Small intestine (tissue), 16 donors: ENCODE data around the gene CDK4. TPM values are rescaled to one million over a fixed set of nuclear protein-coding genes. Genes with fewer than 3 reads are reported as not detected.

Experiments
- DNase-seq, 2 donors: peaks; one replicate each; pipeline versions ENCODE4 v3.0.0 to v3.0.0-alpha.2; 2013
- FAIRE-seq: peaks from 2 replicates; lab custom pipeline; 2012; peaks lifted over from hg19 to GRCh38; lab: Jason Lieb, UNC
- H3K27ac ChIP-seq, 3 donors: one replicate each; pipeline ENCODE4 v1.5.1; 2013; ENCODE audit warnings: low read length in 2 of 3, mild to moderate bottlenecking in 2 of 3, control low read depth in 1 of 3, inconsistent platforms in 1 of 3, low read depth in 1 of 3, moderate library complexity in 1 of 3
- H3K27me3 ChIP-seq, 3 donors: one replicate each; pipeline ENCODE4 v1.6.1; 2013; ENCODE audit warnings: low read length in 3 of 3, inconsistent platforms in 1 of 3; ENCODE audit not compliant: control insufficient read depth in 3 of 3, insufficient read depth in 3 of 3
- H3K36me3 ChIP-seq, 3 donors: one replicate each; pipeline ENCODE4 v1.6.1; 2013; ENCODE audit warnings: low read length in 3 of 3, inconsistent platforms in 1 of 3, low read depth in 1 of 3, mild to moderate bottlenecking in 1 of 3, moderate library complexity in 1 of 3; ENCODE audit not compliant: control insufficient read depth in 3 of 3, insufficient read depth in 2 of 3
- H3K4me1 ChIP-seq, 3 donors: one replicate each; pipeline ENCODE4 v1.6.1; 2013; ENCODE audit warnings: low read length in 2 of 3, inconsistent platforms in 1 of 3, low read depth in 1 of 3, mild to moderate bottlenecking in 1 of 3, moderate library complexity in 1 of 3; ENCODE audit not compliant: control insufficient read depth in 3 of 3, insufficient read depth in 2 of 3
- H3K4me3 ChIP-seq, 3 donors: one replicate each; pipeline ENCODE4 v1.5.1; 2013; ENCODE audit warnings: low read length in 3 of 3, control low read depth in 1 of 3, inconsistent platforms in 1 of 3, low read depth in 1 of 3, mild to moderate bottlenecking in 1 of 3, moderate library complexity in 1 of 3
- H3K9me3 ChIP-seq, 2 donors: one replicate each; pipeline ENCODE4 v1.6.1; 2013; ENCODE audit warnings: low read depth in 1 of 2, low read length in 1 of 2; ENCODE audit not compliant: control insufficient read depth in 2 of 2, insufficient read depth in 1 of 2
- WGBS, 3 donors: extraction: QIAGEN DNeasy Blood & Tissue Kit; methylation state at CpG; one replicate each; pipeline ENCODE4 v1.1.7; 2013; 5-methylcytosine and 5-hydroxymethylcytosine counted together
- long read RNA-seq, 10 donors: transcript quantifications; one replicate each; lab custom pipeline, GENCODE V29; 2026
- polyA plus RNA-seq, 4 donors: library from polyadenylated mRNA; stranded (reverse) in 3 of 4; unstranded in 1 of 4; fragments of 200-250 nt in 3 of 4; fragments of 120-200 nt in 1 of 4; gene quantifications; one replicate each; pipeline versions ENCODE4 v1.2.1 to v1.2.3, GENCODE V29; 2013
- donor health status: healthy with polysubstance abuse.
- donor health status: control.
- donor health status: control.
- donor health status: Bipolar disorder and iron deficiency.
- donor health status: healthy.

The CDK4 gene
- polyA plus RNA-seq, result 100 to 1,000 TPM in 1 of 4 donors, 10 to 100 TPM in 3; 13.2 to 225 (median 70.2) TPM
- long read RNA-seq, donor 1, transcript CDK4-201 (8 exons, 2,076 nt), result major isoform, 147 of 207 reads
- long read RNA-seq, donor 1, partial matches to known transcripts, result 20 of 207 reads
- long read RNA-seq, donor 1, other reads (novel, unspliced or antisense), result 36 of 207 reads
- long read RNA-seq, donor 2, transcript CDK4-201 (8 exons, 2,076 nt), result major isoform, 31 of 41 reads
- long read RNA-seq, donor 2, partial matches to known transcripts, result 9 of 41 reads
- long read RNA-seq, donor 2, other reads (novel, unspliced or antisense), result 0 of 41 reads
- long read RNA-seq, donor 3, transcript CDK4-201 (8 exons, 2,076 nt), result major isoform, 31 of 68 reads
- long read RNA-seq, donor 3, transcript CDK4-213 (3 exons, 685 nt), result minor isoform, 5 of 68 reads
- long read RNA-seq, donor 3, partial matches to known transcripts, result 32 of 68 reads
- long read RNA-seq, donor 3, other reads (novel, unspliced or antisense), result 0 of 68 reads
- long read RNA-seq, donor 4, partial matches to known transcripts, result 0 of 2 reads
- long read RNA-seq, donor 4, other reads (novel, unspliced or antisense), result 0 of 2 reads
- long read RNA-seq, donor 5, transcript CDK4-201 (8 exons, 2,076 nt), result major isoform, 9 of 15 reads
- long read RNA-seq, donor 5, partial matches to known transcripts, result 5 of 15 reads
- long read RNA-seq, donor 5, other reads (novel, unspliced or antisense), result 0 of 15 reads
- long read RNA-seq, donor 6, transcript CDK4-201 (8 exons, 2,076 nt), result major isoform, 50 of 70 reads
- long read RNA-seq, donor 6, partial matches to known transcripts, result 8 of 70 reads
- long read RNA-seq, donor 6, other reads (novel, unspliced or antisense), result 9 of 70 reads
- long read RNA-seq, donor 7, result 0 reads
- long read RNA-seq, donor 8, transcript CDK4-201 (8 exons, 2,076 nt), result major isoform, 7 of 8 reads
- long read RNA-seq, donor 8, partial matches to known transcripts, result 0 of 8 reads
- long read RNA-seq, donor 8, other reads (novel, unspliced or antisense), result 0 of 8 reads
- long read RNA-seq, donor 9, transcript CDK4-201 (8 exons, 2,076 nt), result major isoform, 16 of 16 reads
- long read RNA-seq, donor 9, partial matches to known transcripts, result 0 of 16 reads
- long read RNA-seq, donor 9, other reads (novel, unspliced or antisense), result 0 of 16 reads
- long read RNA-seq, donor 10, transcript CDK4-201 (8 exons, 2,076 nt), result major isoform, 68 of 84 reads
- long read RNA-seq, donor 10, partial matches to known transcripts, result 0 of 84 reads
- long read RNA-seq, donor 10, other reads (novel, unspliced or antisense), result 16 of 84 reads

GRCh38 chr12:57751788-57752667 lies at the start of gene CDK4:
CDK4 (minus strand) TSS chr12:57752310; CDS start chr12:57751717, 593 bp downstream.
- 0 to 1% (median 1%) methylated on average over 53 to 58 of the region's 58 CpGs for WGBS, 3 donors
- peak within 1 kb of the TSS; percentile 32 to 87 (median 49) for H3K4me3 ChIP-seq
- H3K4me1 ChIP-seq, result peaks cover 2 to 28% (median 2%) of the 10 kb centered on the region in 3 donors
- H3K9me3 ChIP-seq, result no peaks in the 10 kb centered on the region
- peak within 1 kb of the TSS in 2 of 3 donors; percentile 67 to 98 for H3K27ac ChIP-seq
- DNase-seq, result peak; percentile 99 to 100
- no peak for FAIRE-seq
- peaks cover 3 to 35% (median 11%) of the 10 kb centered on the region in 3 donors for H3K36me3 ChIP-seq
- H3K27me3 ChIP-seq, result no peaks in the 10 kb centered on the region

GRCh38 chr12:57800965-57801364 lies 48.9 kb upstream of the CDK4 start:
- H3K27ac ChIP-seq, result no peak overlapping the region

GRCh38 chr12:57797933-57798332 lies 45.8 kb upstream of the CDK4 start:
- H3K36me3 ChIP-seq, result peaks cover 12 to 34% (median 24%) of the 10 kb centered on the region in 3 donors
- no peak overlapping the region for H3K4me3 ChIP-seq
- DNase-seq (no peak), FAIRE-seq (no peak)
- no peak overlapping the region for H3K27ac ChIP-seq
- no peaks in the 10 kb centered on the region for H3K27me3 ChIP-seq
- H3K9me3 ChIP-seq, result no peaks in the 10 kb centered on the region
- 86 to 100% (median 95%) methylated on average over 1 of the region's 1 CpG for WGBS, 3 donors
- no peaks in the 10 kb centered on the region for H3K4me1 ChIP-seq

More at GRCh38 chr12:57800965-57801364, 48.9 kb upstream of the CDK4 start:
- no peaks in the 10 kb centered on the region for H3K9me3 ChIP-seq
- peaks cover 9 to 33% (median 20%) of the 10 kb centered on the region in 3 donors for H3K36me3 ChIP-seq
- H3K4me3 ChIP-seq, result no peak overlapping the region
- H3K27me3 ChIP-seq, result no peaks in the 10 kb centered on the region
- FAIRE-seq (no peak), DNase-seq (no peak)
- 93 to 100% (median 94%) methylated on average over 3 of the region's 3 CpGs for WGBS, 3 donors
- no peaks in the 10 kb centered on the region for H3K4me1 ChIP-seq

- Histone ChIP-seq H3K27me3 (no peaks in the 10 kb centered on the region), H3K9me3 (no peaks in the 10 kb centered on the region), H3K36me3 (peaks cover 13 to 36% (median 23%) of the 10 kb centered on the region in 3 donors), H3K4me3 (no peak overlapping the region), H3K4me1 (no peaks in the 10 kb centered on the region), H3K27ac (no peak overlapping the region)
- FAIRE-seq, result no peak
- no peak for DNase-seq
- WGBS, 3 donors, result 96 to 100% (median 97%) methylated on average over 1 of the region's 1 CpG
Observed at GRCh38 chr12:57796996-57797395, 44.9 kb upstream of the CDK4 start.

GRCh38 chr12:57795354-57795753 lies 43.2 kb upstream of the CDK4 start:
- 92 to 95% (median 93%) methylated on average over 6 of the region's 6 CpGs for WGBS, 3 donors
- DNase-seq (no peak), FAIRE-seq (no peak)
- H3K27ac ChIP-seq, result no peak overlapping the region
- H3K9me3 ChIP-seq, result no peaks in the 10 kb centered on the region
- peaks cover 12 to 36% (median 22%) of the 10 kb centered on the region in 3 donors for H3K36me3 ChIP-seq
- no peaks in the 10 kb centered on the region for H3K4me1 ChIP-seq
- H3K4me3 ChIP-seq, result no peak overlapping the region
- H3K27me3 ChIP-seq, result no peaks in the 10 kb centered on the region

GRCh38 chr12:57793920-57794319 lies 41.8 kb upstream of the CDK4 start:
- 16 to 36% (median 31%) methylated on average over 1 of the region's 1 CpG for WGBS, 3 donors
- H3K36me3 ChIP-seq, result peaks cover 12 to 43% (median 15%) of the 10 kb centered on the region in 3 donors

GRCh38 chr12:57783861-57784260 lies 31.8 kb upstream of the CDK4 start:
- WGBS, 3 donors, result 88 to 94% (median 93%) methylated on average over 11 of the region's 11 CpGs
- FAIRE-seq, result no peak

More at GRCh38 chr12:57793920-57794319, 41.8 kb upstream of the CDK4 start:
- no peak for FAIRE-seq
- no peaks in the 10 kb centered on the region for H3K9me3 ChIP-seq
- H3K4me1 ChIP-seq, result no peaks in the 10 kb centered on the region
- no peak overlapping the region for H3K27ac ChIP-seq
- no peak for DNase-seq
- H3K27me3 ChIP-seq, result no peaks in the 10 kb centered on the region
- H3K4me3 ChIP-seq, result no peak overlapping the region

More at GRCh38 chr12:57783861-57784260, 31.8 kb upstream of the CDK4 start:
- DNase-seq, result no peak
- Histone ChIP-seq H3K36me3 (peaks cover 5 to 30% (median 9%) of the 10 kb centered on the region in 3 donors), H3K4me1 (peaks cover 0 to 7% (median 2%) of the 10 kb centered on the region in 3 donors), H3K4me3 (no peak overlapping the region), H3K27ac (no peak overlapping the region), H3K27me3 (no peaks in the 10 kb centered on the region), H3K9me3 (no peaks in the 10 kb centered on the region)
